Measurements from ENCODE around the gene AMOTL2. TPM values are rescaled to one million over a fixed set of nuclear protein-coding genes. Genes with fewer than 3 reads are reported as not detected.

Gene AMOTL2
- polyA plus RNA-seq, 1 of the 3 experiments (the other 2 are of a cell fraction), result 185 TPM

GRCh38 chr3:134371542-134372324 lies 2.5 kb downstream of the AMOTL2 start:
- 43% methylated on average over 6 of the region's 7 CpGs for WGBS (ENCODE audit: low lambda C conversion rate)
- no peak for DNase-seq
- peak overlapping the region in 1 of 2 experiments; percentile 99; a peak in 2 of 4 replicates for H3K27ac ChIP-seq (ENCODE audit: low read depth in 2 of 2, low read length in 1 of 2)
- H2AFZ ChIP-seq (ENCODE audit: low read depth), result no peak overlapping the region
- POLR2A ChIA-PET, result no interaction called here
- peaks cover 63% of the 10 kb centered on the region for H4K20me1 ChIP-seq (ENCODE audit: insufficient read depth)
- H3K4me3 ChIP-seq (ENCODE audit: low read depth in 2 of 2, low read length in 1 of 2), result peak overlapping the region; percentile 80 to 99
- TF ChIP-seq, protein P1, sequence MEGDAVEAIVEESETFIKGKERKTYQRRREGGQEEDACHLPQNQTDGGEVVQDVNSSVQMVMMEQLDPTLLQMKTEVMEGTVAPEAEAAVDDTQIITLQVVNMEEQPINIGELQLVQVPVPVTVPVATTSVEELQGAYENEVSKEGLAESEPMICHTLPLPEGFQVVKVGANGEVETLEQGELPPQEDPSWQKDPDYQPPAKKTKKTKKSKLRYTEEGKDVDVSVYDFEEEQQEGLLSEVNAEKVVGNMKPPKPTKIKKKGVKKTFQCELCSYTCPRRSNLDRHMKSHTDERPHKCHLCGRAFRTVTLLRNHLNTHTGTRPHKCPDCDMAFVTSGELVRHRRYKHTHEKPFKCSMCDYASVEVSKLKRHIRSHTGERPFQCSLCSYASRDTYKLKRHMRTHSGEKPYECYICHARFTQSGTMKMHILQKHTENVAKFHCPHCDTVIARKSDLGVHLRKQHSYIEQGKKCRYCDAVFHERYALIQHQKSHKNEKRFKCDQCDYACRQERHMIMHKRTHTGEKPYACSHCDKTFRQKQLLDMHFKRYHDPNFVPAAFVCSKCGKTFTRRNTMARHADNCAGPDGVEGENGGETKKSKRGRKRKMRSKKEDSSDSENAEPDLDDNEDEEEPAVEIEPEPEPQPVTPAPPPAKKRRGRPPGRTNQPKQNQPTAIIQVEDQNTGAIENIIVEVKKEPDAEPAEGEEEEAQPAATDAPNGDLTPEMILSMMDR (IDR thresholded peaks at IDR 0.05), result peak; percentile 23; the same call in 1 of the 2 replicates
- no peak for TF ChIP-seq FOXM1 (IDR thresholded peaks at IDR 0.05; ENCODE audit: low read depth)
- TF ChIP-seq POLR2AphosphoS5 (IDR thresholded peaks at IDR 0.05; ENCODE audit: low read depth, low read length), result peak; percentile 15; the same call in 1 of the 2 replicates
- peaks cover 80% of the 10 kb centered on the region for H3K79me2 ChIP-seq (ENCODE audit: insufficient read depth)
- peak overlapping the region; percentile 100 for H3K9ac ChIP-seq
- H3K4me1 ChIP-seq (ENCODE audit: control insufficient read depth in 1 of 2, insufficient read depth in 2 of 2, low read depth in 1 of 2, low read length in 1 of 2), result peaks cover 11 to 57% of the 10 kb centered on the region in 2 experiments; a peak in 3 of 4 replicates
- H3K36me3 ChIP-seq (replicated peaks in 1 of 2; ENCODE audit: control insufficient read depth in 1 of 2, insufficient read depth in 2 of 2, low read length in 1 of 2), result peaks cover 50 to 55% of the 10 kb centered on the region in 2 experiments
- no peaks in the 10 kb centered on the region for H3K9me2 ChIP-seq
- H3K4me2 ChIP-seq, result peak overlapping the region; percentile 89
- H3K27me3 ChIP-seq (ENCODE audit: insufficient read depth), result no peaks in the 10 kb centered on the region
- H3F3A ChIP-seq (replicated peaks; ENCODE audit: insufficient read depth), result peaks cover 54% of the 10 kb centered on the region
- no peaks in the 10 kb centered on the region for H3K9me3 ChIP-seq
- CTCF ChIA-PET, result interaction anchor here (1.1 to 1.7 kb wide), 4 partner anchors 9 to 159 kb away, joined by 3 to 5 read pairs (median 4); no protein-coding TSS in a partner anchor

GRCh38 chr3:134370611-134371531 lies 3.4 kb downstream of the AMOTL2 start:
- Histone ChIP-seq H3F3A (replicated peaks; ENCODE audit: insufficient read depth) (peaks cover 62% of the 10 kb centered on the region), H3K9ac (peak overlapping the region; percentile 100), H4K20me1 (ENCODE audit: insufficient read depth) (peaks cover 63% of the 10 kb centered on the region), H3K27ac (ENCODE audit: low read depth in 2 of 2, low read length in 1 of 2) (peak overlapping the region; percentile 44 to 99; a peak in 3 of 4 replicates), H3K27me3 (ENCODE audit: insufficient read depth) (no peaks in the 10 kb centered on the region), H3K36me3 (replicated peaks in 1 of 2; ENCODE audit: control insufficient read depth in 1 of 2, insufficient read depth in 2 of 2, low read length in 1 of 2) (peaks cover 58 to 63% of the 10 kb centered on the region in 2 experiments), H3K4me2 (peak overlapping the region; percentile 89), H3K9me2 (no peaks in the 10 kb centered on the region), H3K4me1 (ENCODE audit: control insufficient read depth in 1 of 2, insufficient read depth in 2 of 2, low read depth in 1 of 2, low read length in 1 of 2) (peaks cover 11 to 66% of the 10 kb centered on the region in 2 experiments; a peak in 3 of 4 replicates), H3K9me3 (no peaks in the 10 kb centered on the region), H2AFZ (ENCODE audit: low read depth) (no peak overlapping the region), H3K4me3 (ENCODE audit: low read depth in 2 of 2, low read length in 1 of 2) (peak overlapping the region; percentile 80 to 99; a peak in 3 of 4 replicates), H3K79me2 (ENCODE audit: insufficient read depth) (peaks cover 88% of the 10 kb centered on the region)
- ChIA-PET CTCF (interaction anchor here (1.3 to 1.7 kb wide), 3 partner anchors 8 to 158 kb away, joined by 4 to 5 read pairs (median 4); no protein-coding TSS in a partner anchor), POLR2A (no interaction called here)
- TF ChIP-seq TEAD4 (IDR thresholded peaks at IDR 0.05; ENCODE audit: borderline replicate concordance, insufficient read depth), result no peak
- no peak for TF ChIP-seq MXI1 (IDR thresholded peaks at IDR 0.05; ENCODE audit: low read depth, low read length)
- no peak for TF ChIP-seq GATA2 (CRISPR knock-in tag; IDR thresholded peaks at IDR 0.05)
- no peak for TF ChIP-seq CHD2 (IDR thresholded peaks at IDR 0.05; ENCODE audit: low read length, partially characterized antibody)
- no peak for TF ChIP-seq REST (IDR thresholded peaks at IDR 0.05; ENCODE audit: low read depth, low read length)
- TF ChIP-seq NFIC (IDR thresholded peaks at IDR 0.05; ENCODE audit: borderline replicate concordance), result no peak
- no peak; the same call in 1 of the 2 replicates for TF ChIP-seq POLR2AphosphoS5 (IDR thresholded peaks at IDR 0.05; ENCODE audit: low read depth, low read length)
- TF ChIP-seq TCF12 (IDR thresholded peaks at IDR 0.05), result no peak
- no peak for TF ChIP-seq USF1 (IDR thresholded peaks at IDR 0.05; ENCODE audit: borderline replicate concordance, low read depth)
- no peak for TF ChIP-seq JUND (IDR thresholded peaks at IDR 0.05)
- TF ChIP-seq FOXM1 (IDR thresholded peaks at IDR 0.05; ENCODE audit: low read depth), result no peak
- no peak for TF ChIP-seq YY1 (IDR thresholded peaks at IDR 0.05; ENCODE audit: low read depth)
- TF ChIP-seq RXRA (IDR thresholded peaks at IDR 0.05; ENCODE audit: borderline replicate concordance, low read depth), result no peak
- TF ChIP-seq TAF1 (IDR thresholded peaks at IDR 0.05; ENCODE audit: borderline replicate concordance, low read depth, low read length), result no peak
- DNase-seq, result no peak
- 86% methylated on average over 4 of the region's 34 CpGs for WGBS (ENCODE audit: low lambda C conversion rate)

All from SK-N-SH (cell line).